ENCODE data around the gene ARMS2.

DNA sequence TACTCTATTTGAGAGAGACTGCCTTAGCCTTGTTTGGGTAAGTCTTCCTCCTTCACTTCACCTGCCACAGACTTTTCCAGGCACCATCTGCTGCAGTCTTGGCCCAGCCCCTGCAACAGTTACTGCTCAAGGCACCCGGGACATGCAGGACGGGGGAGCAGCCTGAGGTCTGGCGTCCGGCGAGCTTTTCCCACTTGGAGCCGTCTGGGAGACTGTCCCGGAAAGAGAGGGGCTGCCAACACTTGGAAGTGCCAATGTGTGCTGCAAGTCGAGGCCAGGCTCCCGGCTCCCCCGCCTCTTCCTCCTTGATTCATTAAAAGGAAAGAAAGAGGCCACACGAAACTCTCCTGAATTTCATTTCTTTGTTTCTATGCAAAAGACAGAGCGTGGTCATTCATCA is 20.6 kb downstream of the ARMS2 start:
- TF ChIP-seq, protein P1, sequence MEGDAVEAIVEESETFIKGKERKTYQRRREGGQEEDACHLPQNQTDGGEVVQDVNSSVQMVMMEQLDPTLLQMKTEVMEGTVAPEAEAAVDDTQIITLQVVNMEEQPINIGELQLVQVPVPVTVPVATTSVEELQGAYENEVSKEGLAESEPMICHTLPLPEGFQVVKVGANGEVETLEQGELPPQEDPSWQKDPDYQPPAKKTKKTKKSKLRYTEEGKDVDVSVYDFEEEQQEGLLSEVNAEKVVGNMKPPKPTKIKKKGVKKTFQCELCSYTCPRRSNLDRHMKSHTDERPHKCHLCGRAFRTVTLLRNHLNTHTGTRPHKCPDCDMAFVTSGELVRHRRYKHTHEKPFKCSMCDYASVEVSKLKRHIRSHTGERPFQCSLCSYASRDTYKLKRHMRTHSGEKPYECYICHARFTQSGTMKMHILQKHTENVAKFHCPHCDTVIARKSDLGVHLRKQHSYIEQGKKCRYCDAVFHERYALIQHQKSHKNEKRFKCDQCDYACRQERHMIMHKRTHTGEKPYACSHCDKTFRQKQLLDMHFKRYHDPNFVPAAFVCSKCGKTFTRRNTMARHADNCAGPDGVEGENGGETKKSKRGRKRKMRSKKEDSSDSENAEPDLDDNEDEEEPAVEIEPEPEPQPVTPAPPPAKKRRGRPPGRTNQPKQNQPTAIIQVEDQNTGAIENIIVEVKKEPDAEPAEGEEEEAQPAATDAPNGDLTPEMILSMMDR (IDR thresholded peaks at IDR 0.05), result no peak
- no peak for TF ChIP-seq POLR2A (IDR thresholded peaks at IDR 0.05)

Data from right lobe of liver (tissue), 4 donors.